Measurements from ENCODE around the gene FPR2.

DNA sequence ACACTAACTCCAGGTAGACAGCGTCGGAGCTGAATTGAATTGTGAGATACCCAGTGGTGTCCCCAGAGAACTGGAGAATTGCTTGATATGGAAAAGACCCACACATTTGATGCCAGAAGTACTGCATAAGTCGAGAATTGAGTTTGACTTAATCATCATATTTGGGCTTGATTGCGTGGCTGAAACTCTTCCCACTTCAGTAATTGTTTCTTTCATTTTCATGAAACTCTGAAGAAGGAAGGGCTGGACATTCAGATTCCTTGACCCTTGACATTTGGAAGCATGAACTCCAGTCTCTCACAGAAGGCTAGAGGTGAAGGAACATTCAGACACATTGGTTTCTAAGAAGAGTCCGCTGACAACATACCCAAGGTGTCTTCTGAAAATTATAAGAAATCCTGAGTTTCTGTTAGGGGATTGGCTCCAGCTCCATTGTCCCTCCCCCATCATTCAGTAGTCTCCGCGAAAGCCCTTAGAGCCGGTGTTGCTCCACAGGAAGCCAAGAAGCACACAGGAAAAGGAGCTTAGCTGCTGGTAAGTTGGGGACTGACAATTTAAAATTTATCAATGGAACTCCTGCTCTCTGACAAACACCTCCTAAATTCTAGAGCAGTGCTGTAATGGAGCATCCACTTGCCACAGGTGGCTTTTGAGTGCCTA lies at the start of gene FPR2:
- TF ChIP-seq, protein P1, sequence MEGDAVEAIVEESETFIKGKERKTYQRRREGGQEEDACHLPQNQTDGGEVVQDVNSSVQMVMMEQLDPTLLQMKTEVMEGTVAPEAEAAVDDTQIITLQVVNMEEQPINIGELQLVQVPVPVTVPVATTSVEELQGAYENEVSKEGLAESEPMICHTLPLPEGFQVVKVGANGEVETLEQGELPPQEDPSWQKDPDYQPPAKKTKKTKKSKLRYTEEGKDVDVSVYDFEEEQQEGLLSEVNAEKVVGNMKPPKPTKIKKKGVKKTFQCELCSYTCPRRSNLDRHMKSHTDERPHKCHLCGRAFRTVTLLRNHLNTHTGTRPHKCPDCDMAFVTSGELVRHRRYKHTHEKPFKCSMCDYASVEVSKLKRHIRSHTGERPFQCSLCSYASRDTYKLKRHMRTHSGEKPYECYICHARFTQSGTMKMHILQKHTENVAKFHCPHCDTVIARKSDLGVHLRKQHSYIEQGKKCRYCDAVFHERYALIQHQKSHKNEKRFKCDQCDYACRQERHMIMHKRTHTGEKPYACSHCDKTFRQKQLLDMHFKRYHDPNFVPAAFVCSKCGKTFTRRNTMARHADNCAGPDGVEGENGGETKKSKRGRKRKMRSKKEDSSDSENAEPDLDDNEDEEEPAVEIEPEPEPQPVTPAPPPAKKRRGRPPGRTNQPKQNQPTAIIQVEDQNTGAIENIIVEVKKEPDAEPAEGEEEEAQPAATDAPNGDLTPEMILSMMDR (IDR thresholded peaks at IDR 0.05): no peak
- TF ChIP-seq POLR2A (IDR thresholded peaks at IDR 0.05) (no peak), EP300 (IDR thresholded peaks at IDR 0.05) (no peak)
